Trophoblast cell (in vitro differentiated cells and primary cell): Measurements from ENCODE around the gene TGFBRAP1.

Experiments
- DNase-seq, 2 donors: peaks; one replicate each; pipeline ENCODE4 v3.0.0-alpha.2; 2016
- H2AFZ ChIP-seq: 2 replicates; pipeline ENCODE4 v1.6.1; 2013; ENCODE audit warnings: low read length, moderate library complexity, mild to moderate bottlenecking; ENCODE audit not compliant: insufficient read depth, poor library complexity
- H2AK5ac ChIP-seq: 2 replicates; pipeline ENCODE4 v1.6.1; 2013; ENCODE audit warnings: mild to moderate bottlenecking, low read length
- H2BK120ac ChIP-seq: 2 replicates; pipeline ENCODE4 v1.6.1; 2013; ENCODE audit warnings: low read length, mild to moderate bottlenecking, moderate library complexity; ENCODE audit not compliant: insufficient read depth, poor library complexity
- H2BK12ac ChIP-seq: 2 replicates; pipeline ENCODE4 v1.6.1; 2013; ENCODE audit warnings: mild to moderate bottlenecking, low read length, moderate library complexity
- H2BK5ac ChIP-seq: 2 replicates; pipeline ENCODE4 v1.6.1; 2013; ENCODE audit warnings: low read length, low read depth, moderate library complexity, mild to moderate bottlenecking; ENCODE audit not compliant: poor library complexity
- H3K14ac ChIP-seq: 2 replicates; pipeline ENCODE4 v1.6.1; 2013; ENCODE audit warnings: mild to moderate bottlenecking, low read length
- H3K18ac ChIP-seq: 2 replicates; pipeline ENCODE4 v1.6.1; 2013; ENCODE audit warnings: mild to moderate bottlenecking, low read length
- H3K23ac ChIP-seq: 2 replicates; pipeline ENCODE4 v1.6.1; 2013; ENCODE audit warnings: low read length
- H3K27ac ChIP-seq: 2 replicates; pipeline ENCODE4 v1.5.1; 2013; ENCODE audit warnings: low read depth, mild to moderate bottlenecking, inconsistent platforms, low read length, moderate library complexity
- H3K27me3 ChIP-seq: 2 replicates; pipeline ENCODE4 v1.6.1; 2013; ENCODE audit warnings: inconsistent platforms, mild to moderate bottlenecking, low read length, moderate library complexity; ENCODE audit not compliant: insufficient read depth
- H3K36me3 ChIP-seq, 2 experiments: 1 replicate in 1 of 2; 2 replicates in 1 of 2; pipeline ENCODE4 v1.6.1; 2013; ENCODE audit warnings: low read length in 2 of 2, mild to moderate bottlenecking in 2 of 2, moderate library complexity in 1 of 2; ENCODE audit not compliant: insufficient read depth in 2 of 2, control insufficient read depth in 1 of 2
- H3K4ac ChIP-seq: 2 replicates; pipeline ENCODE4 v1.6.1; 2013; ENCODE audit warnings: low read depth, mild to moderate bottlenecking, low read length, moderate library complexity
- H3K4me1 ChIP-seq, 2 experiments: 1 replicate in 1 of 2; 2 replicates in 1 of 2; pipeline ENCODE4 v1.6.1; 2013; ENCODE audit warnings: low read length in 2 of 2, mild to moderate bottlenecking in 2 of 2, moderate library complexity in 1 of 2; ENCODE audit not compliant: insufficient read depth in 2 of 2, control insufficient read depth in 1 of 2
- H3K4me2 ChIP-seq: 2 replicates; pipeline ENCODE4 v1.6.1; 2013; ENCODE audit warnings: inconsistent platforms, mild to moderate bottlenecking, low read length, moderate library complexity
- H3K4me3 ChIP-seq: 2 replicates; pipeline ENCODE4 v1.5.1; 2013; ENCODE audit warnings: mild to moderate bottlenecking, low read depth, low read length, inconsistent platforms
- H3K79me1 ChIP-seq: one replicate; pipeline ENCODE4 v1.6.1; 2013; ENCODE audit warnings: low read length
- H3K79me2 ChIP-seq: 2 replicates; pipeline ENCODE4 v1.6.1; 2013; ENCODE audit warnings: low read length, mild to moderate bottlenecking; ENCODE audit not compliant: control insufficient read depth, insufficient read depth, poor library complexity
- H3K9ac ChIP-seq: 2 replicates; pipeline ENCODE4 v1.6.1; 2013; ENCODE audit warnings: mild to moderate bottlenecking, low read length
- H3K9me3 ChIP-seq: 2 replicates; pipeline ENCODE4 v1.6.1; 2013; ENCODE audit warnings: low read depth, mild to moderate bottlenecking, control low read depth, inconsistent platforms, low read length; ENCODE audit not compliant: insufficient read depth
- H4K12ac ChIP-seq: 2 replicates; pipeline ENCODE4 v1.6.1; 2013; ENCODE audit warnings: low read depth, mild to moderate bottlenecking, low read length, moderate library complexity
- H4K8ac ChIP-seq: 2 replicates; pipeline ENCODE4 v1.6.1; 2013; ENCODE audit warnings: low read depth, mild to moderate bottlenecking, low read length, moderate library complexity
- H4K91ac ChIP-seq: one replicate; pipeline ENCODE4 v1.6.1; 2013; ENCODE audit warnings: low read depth, mild to moderate bottlenecking, low read length, moderate library complexity
- WGBS: extraction: QIAGEN DNeasy Blood & Tissue Kit; methylation state at CpG from one replicate; pipeline ENCODE4 v1.1.7; 2013; ENCODE audit warnings: missing lambda C conversion rate; ENCODE audit not compliant: insufficient read length, insufficient coverage; ENCODE audit errors: extremely low coverage; 5-methylcytosine and 5-hydroxymethylcytosine counted together

The TGFBRAP1 gene

GRCh38 chr2:105307146-105307545 is 22.4 kb downstream of the TGFBRAP1 start:
- Histone ChIP-seq H3K4ac (no peak overlapping the region), H2BK12ac (no peak overlapping the region), H2BK5ac (no peak overlapping the region), H3K79me2 (peaks cover 4% of the 10 kb centered on the region), H3K14ac (no peak overlapping the region), H3K27ac (no peak overlapping the region), H3K23ac (no peak overlapping the region), H3K4me3 (no peak overlapping the region), H3K4me1 (peaks cover 0 to 6% of the 10 kb centered on the region in 2 experiments), H3K27me3 (no peaks in the 10 kb centered on the region), H4K8ac (no peak overlapping the region), H3K18ac (no peak overlapping the region), H2AK5ac (no peak overlapping the region), H4K91ac (no peak overlapping the region), H4K12ac (no peak overlapping the region), H3K4me2 (no peak overlapping the region), H3K9ac (no peak overlapping the region), H3K9me3 (no peaks in the 10 kb centered on the region), H3K36me3 (peaks cover 13 to 14% of the 10 kb centered on the region in 2 experiments), H2BK120ac (no peak overlapping the region), H3K79me1 (no peaks in the 10 kb centered on the region), H2AFZ (no peak overlapping the region)
- DNase-seq = no peak
- WGBS = no CpG with 5 or more reads among the region's 7 CpGs

GRCh38 chr2:105301646-105302045 is 27.9 kb downstream of the TGFBRAP1 start:
- Histone ChIP-seq H2AFZ (no peak overlapping the region), H3K27me3 (no peaks in the 10 kb centered on the region), H3K23ac (no peak overlapping the region), H4K91ac (no peak overlapping the region), H3K79me2 (no peaks in the 10 kb centered on the region), H3K27ac (no peak overlapping the region), H2AK5ac (no peak overlapping the region), H3K9me3 (peaks cover 1% of the 10 kb centered on the region), H4K12ac (no peak overlapping the region), H3K36me3 (peaks cover 6 to 10% of the 10 kb centered on the region in 2 experiments), H4K8ac (no peak overlapping the region), H3K4me3 (no peak overlapping the region), H3K79me1 (peaks cover 2% of the 10 kb centered on the region), H2BK12ac (no peak overlapping the region), H3K18ac (no peak overlapping the region), H2BK5ac (no peak overlapping the region), H3K14ac (no peak overlapping the region), H3K4ac (peak overlapping the region; percentile 39), H2BK120ac (no peak overlapping the region), H3K4me2 (no peak overlapping the region), H3K9ac (no peak overlapping the region), H3K4me1 (peaks cover 0 to 10% of the 10 kb centered on the region in 2 experiments)
- DNase-seq = no peak
- no CpG with 5 or more reads among the region's 3 CpGs for WGBS

GRCh38 chr2:105299290-105299689 is 30.2 kb downstream of the TGFBRAP1 start:
- Histone ChIP-seq H3K27ac (no peak overlapping the region), H3K14ac (no peak overlapping the region), H3K79me1 (peaks cover 2% of the 10 kb centered on the region), H2AK5ac (no peak overlapping the region), H3K18ac (no peak overlapping the region), H4K8ac (no peak overlapping the region), H2BK120ac (no peak overlapping the region), H2AFZ (no peak overlapping the region), H2BK5ac (no peak overlapping the region), H3K9ac (no peak overlapping the region), H3K9me3 (peaks cover 1% of the 10 kb centered on the region), H3K4ac (no peak overlapping the region), H3K23ac (no peak overlapping the region), H3K36me3 (peaks cover 6 to 10% of the 10 kb centered on the region in 2 experiments), H4K91ac (no peak overlapping the region), H4K12ac (no peak overlapping the region), H2BK12ac (no peak overlapping the region), H3K4me1 (peaks cover under 1 to 14% of the 10 kb centered on the region in 2 experiments), H3K4me3 (no peak overlapping the region), H3K4me2 (no peak overlapping the region), H3K27me3 (no peaks in the 10 kb centered on the region), H3K79me2 (no peaks in the 10 kb centered on the region)
- DNase-seq = peak; percentile 10 to 53
- no CpG with 5 or more reads among the region's 5 CpGs for WGBS

- Histone ChIP-seq H3K14ac (no peak overlapping the region), H2BK12ac (no peak overlapping the region), H4K91ac (no peak overlapping the region), H2BK5ac (no peak overlapping the region), H2BK120ac (no peak overlapping the region), H3K27ac (no peak overlapping the region), H4K8ac (no peak overlapping the region), H3K4me2 (no peak overlapping the region), H2AFZ (no peak overlapping the region), H2AK5ac (no peak overlapping the region), H3K79me1 (peaks cover 2% of the 10 kb centered on the region), H3K9ac (no peak overlapping the region), H3K18ac (no peak overlapping the region), H3K23ac (no peak overlapping the region), H3K79me2 (no peaks in the 10 kb centered on the region), H3K27me3 (no peaks in the 10 kb centered on the region), H3K4me1 (peaks cover 2 to 19% of the 10 kb centered on the region in 2 experiments), H4K12ac (no peak overlapping the region), H3K4ac (no peak overlapping the region), H3K4me3 (no peak overlapping the region), H3K36me3 (peaks cover 6 to 10% of the 10 kb centered on the region in 2 experiments), H3K9me3 (peaks cover 1% of the 10 kb centered on the region)
- no CpG with 5 or more reads among the region's 3 CpGs for WGBS
- DNase-seq = no peak
These were observed 31.5 kb downstream of the TGFBRAP1 start for GRCh38 chr2:105298017-105298416.
